H1 (cell line): ENCODE measurements around the gene NDFIP2.

Source experiments
- CHD2 ChIP-seq: IDR thresholded peaks from 2 replicates; pipeline ENCODE4 v1.6.1; 2012; ENCODE audit warnings: low read length, improper control_type of control experiment
- EZH2 ChIP-seq: fragments of 200-600 bp; sonication (generic); IDR thresholded peaks from 2 replicates; pipeline ENCODE4 v1.7.1; 2012; ENCODE audit warnings: low read depth, mild to moderate bottlenecking, moderate library complexity, low read length, inconsistent platforms; ENCODE audit not compliant: severe bottlenecking
- PHF8 ChIP-seq: fragments of 200-600 bp; sonication (generic); conservative IDR thresholded peaks from 2 replicates; pipeline ENCODE4 v1.7.1; 2012; ENCODE audit warnings: low read depth, mild to moderate bottlenecking, inconsistent platforms, low read length, moderate library complexity
- POLR2A ChIP-seq, 2 experiments: IDR thresholded peaks; 1 replicate in 1 of 2; 2 replicates in 1 of 2; pipeline ENCODE4 v1.6.1; 2011; ENCODE audit warnings: low read depth in 2 of 2, low read length in 2 of 2, mild to moderate bottlenecking in 2 of 2; ENCODE audit errors: control extremely low read depth in 1 of 2
- POLR2AphosphoS5 ChIP-seq: IDR thresholded peaks from 2 replicates; pipeline ENCODE4 v1.6.1; 2011; ENCODE audit warnings: low read depth, low read length
- RXRA ChIP-seq: IDR thresholded peaks from 2 replicates; pipeline ENCODE4 v1.6.1; 2011; ENCODE audit warnings: low read depth, mild to moderate bottlenecking, low read length, moderate library complexity; ENCODE audit not compliant: insufficient read depth
- TCF12 ChIP-seq: IDR thresholded peaks from 2 replicates; pipeline ENCODE4 v1.6.1; 2011; ENCODE audit warnings: low read depth, mild to moderate bottlenecking, low read length
- TEAD4 ChIP-seq: IDR thresholded peaks from 2 replicates; pipeline ENCODE4 v1.6.1; 2012; ENCODE audit warnings: low read depth, low read length, inconsistent platforms, mixed read lengths
- YY1 ChIP-seq: IDR thresholded peaks from 2 replicates; pipeline ENCODE4 v1.6.1; 2011; ENCODE audit warnings: low read depth, mild to moderate bottlenecking, low read length
- TF ChIP-seq, protein P1 (sequence below), 3 experiments: IDR thresholded peaks; 1 replicate in 2 of 3; 2 replicates in 1 of 3; pipeline versions ENCODE4 v1.5.1 to v1.6.1; 2011; ENCODE audit warnings: low read length in 3 of 3, mild to moderate bottlenecking in 3 of 3, inconsistent platforms in 2 of 3, low read depth in 1 of 3, moderate library complexity in 1 of 3; ENCODE audit not compliant: insufficient read depth in 1 of 3; ENCODE audit errors: control extremely low read depth in 1 of 3
- TF ChIP-seq, protein P2 (sequence below): IDR thresholded peaks from 2 replicates; pipeline ENCODE4 v1.6.1; 2012; ENCODE audit warnings: low read length, inconsistent platforms

DNA sequence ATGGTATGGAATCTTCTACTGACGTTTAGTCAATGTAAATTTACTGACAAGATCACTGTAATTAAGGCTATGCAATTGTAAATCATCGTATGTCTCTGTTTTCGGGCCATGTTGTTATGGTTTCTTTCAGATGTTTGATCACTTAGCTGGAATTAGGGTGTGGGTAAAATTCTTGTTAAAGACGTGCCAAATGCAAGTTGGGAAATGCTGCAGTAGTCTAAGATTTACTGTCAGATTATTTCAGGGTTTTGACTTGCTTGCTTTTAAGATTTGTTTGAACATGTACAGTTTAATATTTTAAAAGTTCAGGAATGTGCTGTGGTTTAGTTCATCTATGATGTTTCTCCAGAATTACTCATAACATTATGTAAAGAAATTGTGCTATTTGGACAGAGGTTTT, 10.8 kb downstream of the NDFIP2 start:
- TF ChIP-seq POLR2A (IDR thresholded peaks at IDR 0.05; ENCODE audit: control extremely low read depth in 1 of 2, low read depth in 2 of 2, low read length in 2 of 2) (no peak), PHF8 (no peak), RXRA (no peak), CHD2 (no peak), YY1 (no peak), TCF12 (no peak), EZH2 (no peak), TEAD4 (no peak), POLR2AphosphoS5 (no peak)
- TF ChIP-seq, protein P1, sequence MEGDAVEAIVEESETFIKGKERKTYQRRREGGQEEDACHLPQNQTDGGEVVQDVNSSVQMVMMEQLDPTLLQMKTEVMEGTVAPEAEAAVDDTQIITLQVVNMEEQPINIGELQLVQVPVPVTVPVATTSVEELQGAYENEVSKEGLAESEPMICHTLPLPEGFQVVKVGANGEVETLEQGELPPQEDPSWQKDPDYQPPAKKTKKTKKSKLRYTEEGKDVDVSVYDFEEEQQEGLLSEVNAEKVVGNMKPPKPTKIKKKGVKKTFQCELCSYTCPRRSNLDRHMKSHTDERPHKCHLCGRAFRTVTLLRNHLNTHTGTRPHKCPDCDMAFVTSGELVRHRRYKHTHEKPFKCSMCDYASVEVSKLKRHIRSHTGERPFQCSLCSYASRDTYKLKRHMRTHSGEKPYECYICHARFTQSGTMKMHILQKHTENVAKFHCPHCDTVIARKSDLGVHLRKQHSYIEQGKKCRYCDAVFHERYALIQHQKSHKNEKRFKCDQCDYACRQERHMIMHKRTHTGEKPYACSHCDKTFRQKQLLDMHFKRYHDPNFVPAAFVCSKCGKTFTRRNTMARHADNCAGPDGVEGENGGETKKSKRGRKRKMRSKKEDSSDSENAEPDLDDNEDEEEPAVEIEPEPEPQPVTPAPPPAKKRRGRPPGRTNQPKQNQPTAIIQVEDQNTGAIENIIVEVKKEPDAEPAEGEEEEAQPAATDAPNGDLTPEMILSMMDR (IDR thresholded peaks at IDR 0.05; ENCODE audit: control extremely low read depth in 1 of 3, insufficient read depth in 1 of 3, low read depth in 1 of 3, low read length in 3 of 3) = no peak
- TF ChIP-seq, protein P2, sequence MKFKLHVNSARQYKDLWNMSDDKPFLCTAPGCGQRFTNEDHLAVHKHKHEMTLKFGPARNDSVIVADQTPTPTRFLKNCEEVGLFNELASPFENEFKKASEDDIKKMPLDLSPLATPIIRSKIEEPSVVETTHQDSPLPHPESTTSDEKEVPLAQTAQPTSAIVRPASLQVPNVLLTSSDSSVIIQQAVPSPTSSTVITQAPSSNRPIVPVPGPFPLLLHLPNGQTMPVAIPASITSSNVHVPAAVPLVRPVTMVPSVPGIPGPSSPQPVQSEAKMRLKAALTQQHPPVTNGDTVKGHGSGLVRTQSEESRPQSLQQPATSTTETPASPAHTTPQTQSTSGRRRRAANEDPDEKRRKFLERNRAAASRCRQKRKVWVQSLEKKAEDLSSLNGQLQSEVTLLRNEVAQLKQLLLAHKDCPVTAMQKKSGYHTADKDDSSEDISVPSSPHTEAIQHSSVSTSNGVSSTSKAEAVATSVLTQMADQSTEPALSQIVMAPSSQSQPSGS = no peak
